DMS153 (cell line): ENCODE data around the gene PAEP.

ENCODE experiments used
- DNase-seq: peaks from one replicate; lab custom pipeline; 2025; lab: John Stamatoyannopoulos, UW

PAEP gene

GRCh38 chr9:135615666-135616618, 54.4 kb downstream of the PAEP start:
- no peak for DNase-seq
